Epidermal melanocyte (primary cell): Measurements from ENCODE around the gene PPP2R2D.

ENCODE experiments used
- DNase-seq: peaks from one replicate; pipeline ENCODE4 v3.0.0; 2011; ENCODE audit warnings: low spot score; ENCODE audit not compliant: insufficient read length

Gene PPP2R2D

GRCh38 chr10:131888186-131888604 lies 12.6 kb upstream of the PPP2R2D start:
- DNase-seq: no peak

- no peak for DNase-seq
Observed at GRCh38 chr10:131889755-131890154, 11.1 kb upstream of the PPP2R2D start.

- no peak for DNase-seq
Observed at GRCh38 chr10:131890276-131891195, 10.3 kb upstream of the PPP2R2D start.

- DNase-seq: no peak
Observed at GRCh38 chr10:131891196-131891928, 9.4 kb upstream of the PPP2R2D start.

GRCh38 chr10:131891929-131892805 lies 8.6 kb upstream of the PPP2R2D start:
- no peak for DNase-seq

GRCh38 chr10:131892806-131893675 lies 7.8 kb upstream of the PPP2R2D start:
- DNase-seq: no peak

GRCh38 chr10:131895116-131895515 lies 5.7 kb upstream of the PPP2R2D start:
- DNase-seq: no peak

- DNase-seq: no peak
Observed at GRCh38 chr10:131896403-131896802, 4.4 kb upstream of the PPP2R2D start.

GRCh38 chr10:131897297-131897899 lies 3.4 kb upstream of the PPP2R2D start:
- DNase-seq: no peak

- no peak for DNase-seq
Observed at GRCh38 chr10:131898061-131898460, 2.7 kb upstream of the PPP2R2D start.

- no peak for DNase-seq
Observed at GRCh38 chr10:131898713-131899112, 2.1 kb upstream of the PPP2R2D start.

- DNase-seq: no peak
Observed at GRCh38 chr10:131899116-131899690, 1.6 kb upstream of the PPP2R2D start.

GRCh38 chr10:131899695-131900349 lies 986 bp upstream of the PPP2R2D start:
- no peak for DNase-seq

GRCh38 chr10:131901181-131901829 lies 497 bp downstream of the PPP2R2D start:
- DNase-seq: no peak

GRCh38 chr10:131902211-131902610 lies 1.4 kb downstream of the PPP2R2D start:
- DNase-seq: no peak

GRCh38 chr10:131902691-131903090 lies 1.9 kb downstream of the PPP2R2D start:
- DNase-seq: no peak

GRCh38 chr10:131905267-131905571 lies 4.4 kb downstream of the PPP2R2D start:
- DNase-seq: no peak

GRCh38 chr10:131905603-131906268 lies 4.9 kb downstream of the PPP2R2D start:
- no peak for DNase-seq
